ENCODE measurements around the gene GTPBP3. TPM values are rescaled to one million over a fixed set of nuclear protein-coding genes. Genes with fewer than 3 reads are reported as not detected.

Gene GTPBP3
- total RNA-seq, 1 donor from 2014 or later = 25.5 TPM

DNA sequence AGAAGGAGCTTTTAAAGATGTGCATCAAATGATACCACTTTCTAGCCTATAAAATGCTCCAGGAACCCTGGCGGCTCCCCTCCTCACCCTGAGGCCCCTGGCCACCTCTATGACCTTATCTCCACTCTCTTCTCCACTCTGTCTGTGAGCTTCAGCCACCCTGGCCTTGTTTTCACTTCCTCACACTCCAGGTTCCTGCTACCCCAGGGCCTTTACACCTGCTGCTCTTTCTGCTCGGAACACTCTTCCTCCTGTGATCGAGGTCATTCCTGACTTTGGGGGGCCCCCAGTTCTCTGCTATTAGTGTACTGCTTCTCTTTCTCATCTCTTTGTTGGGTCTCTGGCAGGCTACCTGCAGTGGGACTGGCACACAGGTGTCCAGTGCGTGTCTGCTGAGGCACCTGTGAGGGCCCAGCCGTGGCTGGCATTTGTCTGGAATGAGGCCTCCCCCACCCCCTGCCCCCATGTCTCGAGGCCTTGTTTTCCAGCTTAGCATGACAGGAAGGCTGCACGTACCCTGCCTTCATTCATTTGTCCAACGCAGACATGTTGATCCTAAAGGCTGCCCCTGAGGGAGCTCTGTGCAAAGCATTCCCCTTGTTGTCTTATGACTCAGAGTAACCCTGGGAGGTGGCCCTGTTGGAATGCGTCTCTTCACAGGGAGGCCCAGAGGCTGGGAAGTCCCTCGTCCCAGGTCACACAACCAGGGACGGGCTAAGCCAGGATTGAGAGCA lies 25.7 kb upstream of the GTPBP3 start:
- no peak for TF ChIP-seq POLR2AphosphoS5 (IDR thresholded peaks at IDR 0.05; ENCODE audit: insufficient read depth in 1 of 2, low read depth in 1 of 2)
- no peak for TF ChIP-seq POLR2A (IDR thresholded peaks at IDR 0.05)
- TF ChIP-seq, protein P1, sequence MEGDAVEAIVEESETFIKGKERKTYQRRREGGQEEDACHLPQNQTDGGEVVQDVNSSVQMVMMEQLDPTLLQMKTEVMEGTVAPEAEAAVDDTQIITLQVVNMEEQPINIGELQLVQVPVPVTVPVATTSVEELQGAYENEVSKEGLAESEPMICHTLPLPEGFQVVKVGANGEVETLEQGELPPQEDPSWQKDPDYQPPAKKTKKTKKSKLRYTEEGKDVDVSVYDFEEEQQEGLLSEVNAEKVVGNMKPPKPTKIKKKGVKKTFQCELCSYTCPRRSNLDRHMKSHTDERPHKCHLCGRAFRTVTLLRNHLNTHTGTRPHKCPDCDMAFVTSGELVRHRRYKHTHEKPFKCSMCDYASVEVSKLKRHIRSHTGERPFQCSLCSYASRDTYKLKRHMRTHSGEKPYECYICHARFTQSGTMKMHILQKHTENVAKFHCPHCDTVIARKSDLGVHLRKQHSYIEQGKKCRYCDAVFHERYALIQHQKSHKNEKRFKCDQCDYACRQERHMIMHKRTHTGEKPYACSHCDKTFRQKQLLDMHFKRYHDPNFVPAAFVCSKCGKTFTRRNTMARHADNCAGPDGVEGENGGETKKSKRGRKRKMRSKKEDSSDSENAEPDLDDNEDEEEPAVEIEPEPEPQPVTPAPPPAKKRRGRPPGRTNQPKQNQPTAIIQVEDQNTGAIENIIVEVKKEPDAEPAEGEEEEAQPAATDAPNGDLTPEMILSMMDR (IDR thresholded peaks at IDR 0.05) = no peak
- Histone ChIP-seq H3K27me3 (no peaks in the 10 kb centered on the region), H3K4me3 (no peak overlapping the region), H3K4me1 (peaks cover 45% of the 10 kb centered on the region), H3K9me3 (no peaks in the 10 kb centered on the region), H3K36me3 (peaks cover 0 to 29% of the 10 kb centered on the region in 2 donors), H3K27ac (no peak overlapping the region)
- intact Hi-C loops (cut with DNase I) = no loop called here
- no peak for DNase-seq (ENCODE audit: extremely low spot score in 2 of 2)

DNA sequence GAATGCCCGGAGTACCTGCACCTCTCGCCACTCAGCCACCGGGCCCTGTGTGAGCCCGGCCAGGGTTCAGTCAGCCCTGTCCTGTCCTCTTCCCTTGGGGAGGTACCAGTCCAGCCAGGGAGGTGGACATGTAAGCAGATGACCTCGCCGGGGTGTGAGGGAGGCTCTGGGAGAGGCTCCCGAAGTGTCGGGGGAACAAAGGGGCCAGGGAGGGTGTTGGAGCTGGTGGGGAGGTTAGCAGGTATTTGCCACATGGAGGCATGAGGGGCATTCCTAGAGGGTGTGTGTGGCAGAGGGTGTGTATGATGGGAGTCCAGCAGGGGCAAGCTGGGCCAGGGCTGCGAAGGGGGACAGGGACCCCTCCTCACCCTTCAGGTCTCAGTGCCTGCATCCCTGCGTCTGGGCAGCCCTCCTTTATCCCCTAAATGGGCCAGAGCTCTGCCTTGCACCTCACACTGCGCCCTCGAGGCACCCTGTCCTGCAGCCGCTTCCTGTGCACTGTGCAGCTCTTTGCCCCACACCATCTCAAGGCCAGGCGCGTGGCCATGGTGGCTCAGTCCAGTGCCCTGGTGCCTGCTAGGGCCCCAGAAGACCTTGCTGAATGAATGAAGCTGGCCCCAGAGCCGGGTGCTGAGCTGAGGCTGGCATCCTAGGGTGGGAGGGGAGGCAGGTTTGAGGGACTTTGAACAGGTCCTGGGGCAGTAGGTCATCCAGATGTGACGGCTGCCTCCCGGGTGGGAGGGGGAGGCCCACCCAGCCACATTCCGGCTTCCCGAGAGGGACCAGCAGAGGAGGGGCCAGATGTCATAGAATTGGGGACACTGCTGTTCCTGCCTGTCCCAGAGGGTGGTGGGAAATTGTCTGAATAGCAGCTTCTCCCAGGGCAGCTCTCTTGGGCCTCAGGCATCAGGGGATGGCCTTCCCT lies 24.9 kb upstream of the GTPBP3 start:
- DNase-seq (ENCODE audit: extremely low spot score in 2 of 2) = no peak
- no peaks in the 10 kb centered on the region for H3K27me3 ChIP-seq
- no peak overlapping the region for H3K27ac ChIP-seq
- no peak overlapping the region for H3K4me3 ChIP-seq
- intact Hi-C loops (cut with DNase I) = no loop called here
- peaks cover 40% of the 10 kb centered on the region for H3K4me1 ChIP-seq
- no peaks in the 10 kb centered on the region for H3K9me3 ChIP-seq
- no peak for TF ChIP-seq POLR2AphosphoS5 (IDR thresholded peaks at IDR 0.05; ENCODE audit: insufficient read depth in 1 of 2, low read depth in 1 of 2)
- TF ChIP-seq, protein P1 (IDR thresholded peaks at IDR 0.05) = no peak
- H3K36me3 ChIP-seq = peaks cover 0 to 33% of the 10 kb centered on the region in 2 donors

DNA sequence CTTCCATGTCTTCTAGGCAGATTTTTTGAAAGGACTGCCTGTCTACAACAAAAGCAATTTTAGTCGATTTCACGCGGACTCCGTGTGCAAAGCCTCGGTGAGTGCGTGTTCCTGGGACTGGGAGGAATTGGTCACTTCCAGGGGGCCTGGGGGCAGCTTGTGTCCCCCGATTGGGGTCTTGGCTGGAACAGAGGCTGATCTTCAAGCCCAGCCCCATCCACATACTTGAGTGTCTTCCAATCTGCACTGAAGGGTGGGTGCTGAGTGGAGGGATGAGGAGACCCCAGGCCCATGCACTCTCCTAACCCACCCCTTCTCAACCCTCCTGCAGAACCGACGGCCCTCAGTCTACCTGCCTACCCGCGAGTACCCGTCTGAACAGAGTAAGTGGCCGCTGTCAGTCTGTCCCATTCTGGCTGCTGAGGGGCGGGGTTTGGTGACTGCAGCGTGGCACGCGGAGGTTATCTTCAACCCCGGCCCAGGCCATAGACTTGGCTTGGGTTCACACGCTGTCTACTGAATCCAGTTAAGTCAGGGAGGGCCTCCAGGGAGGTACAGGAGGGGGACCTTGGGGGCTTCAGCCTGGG lies 23.3 kb upstream of the GTPBP3 start:
- Histone ChIP-seq H3K9me3 (no peaks in the 10 kb centered on the region), H3K36me3 (peaks cover 0 to 33% of the 10 kb centered on the region in 2 donors), H3K27me3 (no peaks in the 10 kb centered on the region), H3K4me1 (peaks cover 36% of the 10 kb centered on the region), H3K27ac (no peak overlapping the region), H3K4me3 (no peak overlapping the region)
- TF ChIP-seq, protein P1 (IDR thresholded peaks at IDR 0.05) = no peak
- no peak for TF ChIP-seq POLR2A (IDR thresholded peaks at IDR 0.05)
- TF ChIP-seq POLR2AphosphoS5 (IDR thresholded peaks at IDR 0.05; ENCODE audit: insufficient read depth in 1 of 2, low read depth in 1 of 2) = no peak
- intact Hi-C loops (cut with DNase I) = no loop called here
- DNase-seq (ENCODE audit: extremely low spot score in 2 of 2) = no peak

DNA sequence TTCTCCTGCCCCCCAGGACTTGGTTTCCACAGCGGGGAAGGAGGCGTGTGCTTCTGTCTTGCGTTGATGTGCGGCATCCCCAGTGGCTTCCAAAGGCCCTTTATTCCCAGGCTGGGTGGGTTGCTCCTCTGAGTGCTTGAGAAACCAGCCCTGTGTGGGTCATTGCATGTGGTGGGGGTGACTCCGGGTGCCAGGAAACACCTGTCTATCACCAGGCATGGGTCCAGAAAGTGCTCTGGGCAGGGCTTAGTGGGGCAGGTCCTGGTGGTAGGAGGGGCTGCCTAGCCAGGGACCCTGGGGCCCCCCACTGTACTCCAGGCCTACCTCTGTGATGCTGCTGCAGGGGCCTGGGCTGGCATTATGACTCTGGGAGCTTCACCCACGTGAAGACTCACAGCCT lies 18.4 kb upstream of the GTPBP3 start:
- Histone ChIP-seq H3K9me3 (no peaks in the 10 kb centered on the region), H3K27me3 (no peaks in the 10 kb centered on the region), H3K4me1 (peaks cover 14% of the 10 kb centered on the region), H3K36me3 (peaks cover 0 to 44% of the 10 kb centered on the region in 2 donors), H3K27ac (no peak overlapping the region), H3K4me3 (no peak overlapping the region)
- intact Hi-C loops (cut with DNase I) = no loop called here
- DNase-seq (ENCODE audit: extremely low spot score in 2 of 2) = no peak
- TF ChIP-seq POLR2A (IDR thresholded peaks at IDR 0.05) (no peak), POLR2AphosphoS5 (IDR thresholded peaks at IDR 0.05; ENCODE audit: insufficient read depth in 1 of 2, low read depth in 1 of 2) (no peak)
- TF ChIP-seq, protein P1 (IDR thresholded peaks at IDR 0.05) = no peak
